A673 (cell line): Measurements from ENCODE around the gene VRK2. TPM values are rescaled to one million over a fixed set of nuclear protein-coding genes. Genes with fewer than 3 reads are reported as not detected.

Experiments
- BruUV-seq: library from RNA; stranded (reverse); fragments of 400-500 nt; replicated peaks from 2 replicates; lab custom pipeline; 2021; lab: Mats Ljungman, UMichigan
- CTCF ChIA-PET: fragments of 300-600 bp; sonication (Branson Sonifier 250); formaldehyde crosslinking; loops from one replicate; lab custom pipeline; 2022; ENCODE audit warnings: antibody characterized with exemption; lab: Charles Lee
- POLR2A ChIA-PET: fragments of 300-600 bp; sonication (Branson Sonifier 250); formaldehyde crosslinking; loops from one replicate; lab custom pipeline; 2022; ENCODE audit warnings: antibody characterized with exemption; ENCODE audit not compliant: low non-redundant PET; lab: Charles Lee
- DNase-seq: peaks from one replicate; pipeline ENCODE4 v3.0.0-alpha.2; 2015; ENCODE audit warnings: low spot score
- H3K27ac ChIP-seq: fragments of 200-600 bp; sonication (generic); 2 replicates; pipeline ENCODE4 v1.5.1; 2016; ENCODE audit warnings: mixed run types, low read depth, mild to moderate bottlenecking, mixed read lengths, antibody characterized with exemption, low read length; ENCODE audit not compliant: poor library complexity, severe bottlenecking
- H3K27me3 ChIP-seq: fragments of 200-600 bp; sonication (generic); replicated peaks from 2 replicates; pipeline ENCODE4 v1.6.1; 2017; ENCODE audit warnings: mixed run types, low read depth, mild to moderate bottlenecking, mixed read lengths, antibody characterized with exemption, low read length; ENCODE audit not compliant: insufficient read depth, poor library complexity
- H3K36me3 ChIP-seq: fragments of 200-600 bp; sonication (generic); 2 replicates; pipeline ENCODE4 v1.6.1; 2016; ENCODE audit warnings: mixed run types, mild to moderate bottlenecking, mixed read lengths, antibody characterized with exemption, low read length; ENCODE audit not compliant: insufficient read depth, poor library complexity, severe bottlenecking
- H3K4me1 ChIP-seq: fragments of 200-600 bp; sonication (generic); 2 replicates; pipeline ENCODE4 v1.6.1; 2017; ENCODE audit warnings: mixed run types, mild to moderate bottlenecking, mixed read lengths, antibody characterized with exemption, low read length; ENCODE audit not compliant: insufficient read depth, poor library complexity, severe bottlenecking
- H3K4me3 ChIP-seq: fragments of 200-600 bp; sonication (generic); 2 replicates; pipeline ENCODE4 v1.5.1; 2016; ENCODE audit warnings: low read depth, mixed run types, mild to moderate bottlenecking, mixed read lengths, low read length; ENCODE audit not compliant: poor library complexity, severe bottlenecking
- H3K9me3 ChIP-seq: fragments of 200-600 bp; sonication (generic); 2 replicates; pipeline ENCODE4 v1.6.1; 2016; ENCODE audit warnings: mixed run types, low read depth, mild to moderate bottlenecking, mixed read lengths, antibody characterized with exemption, low read length; ENCODE audit not compliant: poor library complexity, severe bottlenecking
- CTCF ChIP-seq: fragments of 300-800, 200-600 bp; sonication (generic); conservative IDR thresholded peaks from 2 replicates; pipeline ENCODE4 v1.5.1; 2017; ENCODE audit warnings: low read depth, mild to moderate bottlenecking, antibody characterized with exemption, low read length, moderate library complexity, mixed read lengths
- EZH2 ChIP-seq: fragments of 200-600 bp; sonication (generic); IDR thresholded peaks from 2 replicates; pipeline ENCODE4 v1.6.1; 2017; ENCODE audit warnings: borderline replicate concordance, low read depth, mild to moderate bottlenecking, mixed read lengths, antibody characterized with exemption, low read length; ENCODE audit not compliant: poor library complexity, severe bottlenecking
- intact Hi-C: fragments of 100-400 bp; cut with micrococcal nuclease; formaldehyde crosslinking; loops from one replicate; pipeline ENCODE4 v1.10.0; 2022; ENCODE audit not compliant: unreplicated experiment
- total RNA-seq: library from RNA; stranded (reverse); gene quantifications from 2 replicates; pipeline ENCODE4 v1.2.3, GENCODE V29; 2021

The VRK2 gene
- total RNA-seq, 1 experiment from 2014 or later: 16.1 TPM

DNA sequence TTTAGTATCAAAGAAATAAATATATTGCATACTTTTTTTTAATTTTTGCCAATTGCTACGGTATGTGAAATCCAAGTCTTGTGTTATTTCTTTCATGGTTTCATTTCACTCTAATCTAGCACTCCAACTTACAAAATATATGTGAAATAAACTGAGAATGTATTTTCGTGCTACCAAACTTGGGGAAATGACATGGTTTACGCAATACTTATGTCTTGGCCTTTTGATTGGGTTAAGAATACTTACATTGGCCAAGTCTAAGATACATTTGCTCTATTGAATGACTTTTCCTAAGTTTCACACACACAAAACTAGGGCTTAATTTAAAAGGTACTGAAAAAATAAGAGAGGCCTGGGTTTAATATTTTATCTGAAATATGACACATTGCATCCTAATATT, 80.5 kb downstream of the VRK2 start:
- intact Hi-C loops: loop anchor here (10.0 kb wide), 1 partner anchor 372 kb away; no protein-coding TSS in a partner anchor
- no peaks in the 10 kb centered on the region for H3K4me1 ChIP-seq

GRCh38 chr2:58130238-58130637, 83.6 kb downstream of the VRK2 start:
- DNase-seq: no peak
- no peak for TF ChIP-seq CTCF
- no peak for TF ChIP-seq EZH2
- BruUV-seq: no TSS peak
- Histone ChIP-seq H3K4me1 (no peaks in the 10 kb centered on the region), H3K4me3 (no peak overlapping the region), H3K27me3 (no peaks in the 10 kb centered on the region), H3K9me3 (no peaks in the 10 kb centered on the region), H3K36me3 (no peaks in the 10 kb centered on the region), H3K27ac (no peak overlapping the region)
- ChIA-PET POLR2A (no interaction called here), CTCF (no interaction called here)
- intact Hi-C loops: loop anchor here (5.0 to 10.0 kb wide), 3 partner anchors 223 to 1055 kb away; no protein-coding TSS in a partner anchor

More for the DNA sequence above, 80.5 kb downstream of the VRK2 start:
- H3K4me3 ChIP-seq: no peak overlapping the region
- no peak overlapping the region for H3K27ac ChIP-seq
- TF ChIP-seq EZH2 (no peak), CTCF (no peak)
- BruUV-seq: no TSS peak
- ChIA-PET CTCF (no interaction called here), POLR2A (no interaction called here)
- no peak for DNase-seq
- H3K36me3 ChIP-seq: no peaks in the 10 kb centered on the region
- no peaks in the 10 kb centered on the region for H3K27me3 ChIP-seq
- H3K9me3 ChIP-seq: no peaks in the 10 kb centered on the region

DNA sequence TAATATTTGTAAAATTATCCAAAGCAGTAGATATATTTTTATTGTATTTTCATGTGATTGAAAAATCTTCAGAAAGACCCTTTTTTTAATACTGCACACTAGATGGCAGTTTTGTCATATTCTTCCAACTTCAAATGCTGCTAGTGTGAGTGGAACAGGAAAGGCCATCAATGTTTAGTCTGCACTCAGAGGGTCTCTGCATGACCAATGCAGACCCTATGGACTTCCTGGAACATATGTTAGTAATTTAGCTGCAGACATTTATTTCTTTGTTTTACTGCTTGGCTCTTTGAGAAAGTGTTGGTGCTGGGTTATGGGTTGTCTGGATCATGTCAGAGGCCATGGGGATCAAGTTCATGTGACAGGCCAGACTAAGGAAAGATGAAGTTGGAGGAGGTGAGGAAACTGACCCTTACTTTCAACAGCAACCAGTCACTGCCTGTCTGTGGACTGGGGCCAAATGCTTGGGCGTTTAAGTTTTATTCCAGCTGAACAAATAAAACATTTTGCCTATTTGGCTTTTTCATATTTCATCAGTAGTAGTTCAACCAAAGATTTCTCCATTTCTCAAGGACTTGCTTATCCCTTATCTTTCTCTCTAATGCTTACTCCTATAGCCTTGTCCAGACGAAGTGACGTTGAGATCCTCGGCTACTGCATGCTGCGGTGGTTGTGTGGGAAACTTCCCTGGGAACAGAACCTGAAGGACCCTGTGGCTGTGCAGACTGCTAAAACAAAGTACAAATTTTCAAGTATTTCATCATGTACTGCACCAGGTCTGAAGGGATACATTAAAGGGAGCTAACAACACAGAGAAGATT, 84.8 kb downstream of the VRK2 start:
- CTCF ChIA-PET: no interaction called here
- TF ChIP-seq CTCF (peak; percentile 52), EZH2 (no peak)
- no peaks in the 10 kb centered on the region for H3K36me3 ChIP-seq
- peak; percentile 23 for DNase-seq
- H3K4me1 ChIP-seq: no peaks in the 10 kb centered on the region
- no peaks in the 10 kb centered on the region for H3K9me3 ChIP-seq
- no peak overlapping the region for H3K27ac ChIP-seq
- POLR2A ChIA-PET: no interaction called here
- H3K27me3 ChIP-seq: no peaks in the 10 kb centered on the region
- H3K4me3 ChIP-seq: no peak overlapping the region
- BruUV-seq: no TSS peak
- intact Hi-C loops: loop anchor here (5.0 to 10.0 kb wide), 3 partner anchors 224 to 1053 kb away; no protein-coding TSS in a partner anchor
